ENCODE measurements around the gene BRF1. TPM values are rescaled to one million over a fixed set of nuclear protein-coding genes. Genes with fewer than 3 reads are reported as not detected.
"Not testable (repeated sequence)": the region's sequence is repeated elsewhere in the genome, so short reads cannot be mapped to it uniquely, and the experiment has no call there.

BRF1 gene
- polyA plus RNA-seq, 1 of the 3 experiments (the other 2 are of a cell fraction) = 15.7 TPM

- H3K9me2 ChIP-seq = no peaks in the 10 kb centered on the region
- no peak overlapping the region for H3K9ac ChIP-seq
- CTCF ChIA-PET = interaction anchor here (1.1 to 3.0 kb wide), 11 partner anchors 11 to 202 kb away, joined by 3 to 10 read pairs (median 6); partner anchors contain the start of gene NUDT14
- no peaks in the 10 kb centered on the region for H3F3A ChIP-seq (replicated peaks; ENCODE audit: insufficient read depth)
- H3K4me3 ChIP-seq (ENCODE audit: low read depth in 2 of 2, low read length in 1 of 2) = no peak overlapping the region
- H3K36me3 ChIP-seq (replicated peaks in 1 of 2; ENCODE audit: control insufficient read depth in 1 of 2, insufficient read depth in 2 of 2, low read length in 1 of 2) = no peaks in the 10 kb centered on the region
- peak overlapping the region; percentile 21 to 98; a peak in 3 of 4 replicates for H3K27ac ChIP-seq (ENCODE audit: low read depth in 2 of 2, low read length in 1 of 2)
- H3K9me3 ChIP-seq = no peaks in the 10 kb centered on the region
- peaks cover 87% of the 10 kb centered on the region for H3K79me2 ChIP-seq (ENCODE audit: insufficient read depth)
- POLR2A ChIA-PET = interaction anchor here (1.0 to 1.1 kb wide), 2 partner anchors 8 to 13 kb away, joined by 3 read pairs; partner anchors contain the start of gene BRF1
- WGBS (ENCODE audit: low lambda C conversion rate) = 83% methylated on average over 17 of the region's 26 CpGs
- DNase-seq = peak; percentile 58
- peaks cover 0 to 44% of the 10 kb centered on the region in 2 experiments; a peak in 3 of 4 replicates for H3K4me1 ChIP-seq (ENCODE audit: control insufficient read depth in 1 of 2, insufficient read depth in 2 of 2, low read depth in 1 of 2, low read length in 1 of 2)
- H2AFZ ChIP-seq (ENCODE audit: low read depth) = no peak overlapping the region
- peaks cover 61% of the 10 kb centered on the region for H4K20me1 ChIP-seq (ENCODE audit: insufficient read depth)
- no peak overlapping the region for H3K4me2 ChIP-seq
- H3K27me3 ChIP-seq (ENCODE audit: insufficient read depth) = no peaks in the 10 kb centered on the region
- TF ChIP-seq FOXM1 (IDR thresholded peaks at IDR 0.05; ENCODE audit: low read depth) (no peak), CHD2 (IDR thresholded peaks at IDR 0.05; ENCODE audit: low read length, partially characterized antibody) (peak; percentile 17)
Observed at GRCh38 chr14:105292826-105293711, 7.7 kb downstream of the BRF1 start.

- Histone ChIP-seq H3K27ac (ENCODE audit: low read depth in 2 of 2, low read length in 1 of 2) (peak overlapping the region in 1 of 2 experiments; percentile 53; a peak in 1 of 4 replicates), H3K27me3 (ENCODE audit: insufficient read depth) (no peaks in the 10 kb centered on the region), H3K9me2 (no peaks in the 10 kb centered on the region), H3K4me3 (ENCODE audit: low read depth in 2 of 2, low read length in 1 of 2) (no peak overlapping the region), H3F3A (replicated peaks; ENCODE audit: insufficient read depth) (no peaks in the 10 kb centered on the region), H3K4me2 (no peak overlapping the region), H3K79me2 (ENCODE audit: insufficient read depth) (peaks cover 71% of the 10 kb centered on the region), H3K36me3 (replicated peaks in 1 of 2; ENCODE audit: control insufficient read depth in 1 of 2, insufficient read depth in 2 of 2, low read length in 1 of 2) (no peaks in the 10 kb centered on the region), H3K9me3 (no peaks in the 10 kb centered on the region), H2AFZ (ENCODE audit: low read depth) (no peak overlapping the region), H3K4me1 (ENCODE audit: control insufficient read depth in 1 of 2, insufficient read depth in 2 of 2, low read depth in 1 of 2, low read length in 1 of 2) (peaks cover 0 to 62% of the 10 kb centered on the region in 2 experiments; a peak in 3 of 4 replicates), H3K9ac (no peak overlapping the region), H4K20me1 (ENCODE audit: insufficient read depth) (peaks cover 61% of the 10 kb centered on the region)
- CTCF ChIA-PET = interaction anchor here (0.6 to 2.7 kb wide), 17 partner anchors 9 to 220 kb away, joined by 3 to 15 read pairs (median 5); no protein-coding TSS in a partner anchor
- TF ChIP-seq CTCF (IDR thresholded peaks at IDR 0.05) (0 out of 2 replicates have a peak, but pooled peaks have one; percentile 17), REST (IDR thresholded peaks at IDR 0.05; ENCODE audit: low read depth, low read length) (no peak), SMC3 (IDR thresholded peaks at IDR 0.05; ENCODE audit: low read depth, low read length) (peak; percentile 21; the same call in 1 of the 2 replicates), RAD21 (IDR thresholded peaks at IDR 0.05; ENCODE audit: low read length) (peak; percentile 65)
- POLR2A ChIA-PET = no interaction called here
- whole genome bisulfite sequencing (ENCODE audit: low lambda C conversion rate) = 93% methylated on average over 11 of the region's 13 CpGs
- peak; percentile 79 for DNase-seq
Observed at GRCh38 chr14:105290621-105291346, 10.0 kb downstream of the BRF1 start.

GRCh38 chr14:105288936-105289335 lies 11.9 kb downstream of the BRF1 start:
- H3K4me2 ChIP-seq; H3K9me2 ChIP-seq; H3K36me3 ChIP-seq (replicated peaks in 1 of 2; ENCODE audit: control insufficient read depth in 1 of 2, insufficient read depth in 2 of 2, low read length in 1 of 2); H3K9ac ChIP-seq; H3K27me3 ChIP-seq (ENCODE audit: insufficient read depth); H2AFZ ChIP-seq (ENCODE audit: low read depth); H3K4me3 ChIP-seq (ENCODE audit: low read depth in 2 of 2, low read length in 1 of 2); H3K27ac ChIP-seq (ENCODE audit: low read depth in 2 of 2, low read length in 1 of 2); H3F3A ChIP-seq (replicated peaks; ENCODE audit: insufficient read depth); DNase-seq; H3K9me3 ChIP-seq: not testable (repeated sequence)
- peaks cover 0 to 47% of the 10 kb centered on the region in 2 experiments; a peak in 1 of 4 replicates for H3K4me1 ChIP-seq (ENCODE audit: control insufficient read depth in 1 of 2, insufficient read depth in 2 of 2, low read depth in 1 of 2, low read length in 1 of 2)
- peaks cover 61% of the 10 kb centered on the region for H3K79me2 ChIP-seq (ENCODE audit: insufficient read depth)
- peaks cover 59% of the 10 kb centered on the region for H4K20me1 ChIP-seq (ENCODE audit: insufficient read depth)
- 90% methylated on average over 6 of the region's 6 CpGs for WGBS (ENCODE audit: low lambda C conversion rate)
- ChIA-PET CTCF (interaction anchor here (0.8 to 1.3 kb wide), 4 partner anchors 21 to 85 kb away, joined by 3 to 5 read pairs (median 4); no protein-coding TSS in a partner anchor), POLR2A (interaction anchor here (0.6 kb wide), 1 partner anchor 80 kb away, joined by 3 read pairs; no protein-coding TSS in a partner anchor)

Measured in SK-N-SH (cell line).